ENCODE data around the gene IFNL4.

- no peak for TF ChIP-seq REST (IDR thresholded peaks at IDR 0.05; ENCODE audit: unreplicated experiment)
- no peak for TF ChIP-seq CTCF (conservative IDR thresholded peaks at IDR 0.05; ENCODE audit: low read depth in 2 of 2)
Observed at GRCh38 chr19:39218230-39219007, 30.2 kb downstream of the IFNL4 start.

All from GM23338 (cell line).